Panc1 (cell line): ENCODE measurements around the gene KDM2B. TPM values are rescaled to one million over a fixed set of nuclear protein-coding genes. Genes with fewer than 3 reads are reported as not detected.
A peak's percentile ranks its signal among the peaks of the same experiment; 100 is the strongest.

ENCODE experiments used
- ATAC-seq: fragments of 200-7000 bp; cut with Tn5 transposase; 2 replicates; pipeline ENCODE4 v1.9.1; 2020; ENCODE audit warnings: mild to moderate bottlenecking, moderate library complexity
- BruUV-seq: library from RNA; stranded (reverse); fragments of 400-500 nt; replicated peaks from 2 replicates; lab custom pipeline; 2021; lab: Mats Ljungman, UMichigan
- CTCF ChIA-PET: fragments of 300-600 bp; sonication (Branson Sonifier 250); formaldehyde crosslinking; loops from one replicate; lab custom pipeline; 2022; ENCODE audit warnings: antibody characterized with exemption; lab: Charles Lee
- POLR2A ChIA-PET: fragments of 300-600 bp; sonication (Branson Sonifier 250); formaldehyde crosslinking; loops from one replicate; lab custom pipeline; 2022; ENCODE audit warnings: antibody characterized with exemption; lab: Charles Lee
- DNase-seq: peaks from one replicate; pipeline ENCODE4 v3.0.0-alpha.2; 2010; ENCODE audit warnings: low read depth, low spot score
- H3K27ac ChIP-seq: 2 replicates; pipeline ENCODE4 v1.5.1; 2011; ENCODE audit warnings: mild to moderate bottlenecking, low read length, inconsistent platforms
- H3K27me3 ChIP-seq: fragments of 200-500 bp; sonication (Bioruptor generic); 2 replicates; pipeline ENCODE4 v1.6.0; 2014; ENCODE audit warnings: low read length, inconsistent platforms; ENCODE audit not compliant: control insufficient read depth, insufficient read depth
- H3K36me3 ChIP-seq: fragments of 200-500 bp; sonication (Bioruptor generic); 2 replicates; pipeline ENCODE4 v1.5.1; 2014; ENCODE audit warnings: inconsistent platforms, mild to moderate bottlenecking, low read length, moderate library complexity; ENCODE audit not compliant: control insufficient read depth, insufficient read depth
- H3K4me1 ChIP-seq: 2 replicates; pipeline ENCODE4 v1.5.1; 2011; ENCODE audit warnings: inconsistent platforms, mild to moderate bottlenecking, low read length, moderate library complexity; ENCODE audit not compliant: control insufficient read depth, insufficient read depth
- H3K4me3 ChIP-seq, 2 experiments: 2 replicates each; pipeline ENCODE4 v1.5.1; 2011 to 2012; ENCODE audit warnings: low read depth in 2 of 2, low read length in 2 of 2, mild to moderate bottlenecking in 2 of 2, inconsistent platforms in 1 of 2, moderate library complexity in 1 of 2
- H3K9me3 ChIP-seq: fragments of 200-500 bp; sonication (Bioruptor generic); 2 replicates; pipeline ENCODE4 v1.5.1; 2014; ENCODE audit warnings: low read depth, mild to moderate bottlenecking, inconsistent platforms, low read length, moderate library complexity; ENCODE audit not compliant: control insufficient read depth, insufficient read depth
- CTCF ChIP-seq: fragments of 450-650 bp; IDR thresholded peaks from 2 replicates; pipeline ENCODE4 v1.5.1; 2017; ENCODE audit warnings: mild to moderate bottlenecking
- POLR2AphosphoS5 ChIP-seq: IDR thresholded peaks from 2 replicates; pipeline ENCODE4 v1.6.1; 2012; ENCODE audit warnings: mild to moderate bottlenecking, low read depth, low read length, moderate library complexity
- REST ChIP-seq, 2 experiments: IDR thresholded peaks; 2 replicates each; pipeline ENCODE4 v1.6.1; 2011 to 2012; ENCODE audit warnings: low read depth in 2 of 2, control low read depth in 1 of 2, low read length in 1 of 2, mild to moderate bottlenecking in 1 of 2, moderate library complexity in 1 of 2; ENCODE audit not compliant: insufficient read depth in 1 of 2
- SIN3A ChIP-seq: IDR thresholded peaks from 2 replicates; pipeline ENCODE4 v1.6.1; 2012; ENCODE audit warnings: low read depth, mild to moderate bottlenecking, low read length, moderate library complexity, borderline replicate concordance; ENCODE audit not compliant: insufficient read depth
- TCF7L2 ChIP-seq: IDR thresholded peaks from 2 replicates; pipeline ENCODE4 v1.6.1; 2011; ENCODE audit warnings: mild to moderate bottlenecking, low read depth, low read length, inconsistent platforms
- in situ Hi-C: cut with HindIII; loops from 2 replicates; pipeline ENCODE4 v1.10.0; 2016; ENCODE audit warnings: low sequenced_read_pairs, low pct_unique_long_range_greater_than_20kb
- intact Hi-C: fragments of 100-400 bp; cut with micrococcal nuclease; formaldehyde crosslinking; loops from one replicate; pipeline ENCODE4 v1.10.0; 2022; ENCODE audit not compliant: unreplicated experiment
- total RNA-seq: library from RNA; stranded (reverse); gene quantifications from one replicate; pipeline ENCODE4 v1.2.1, GENCODE V29; 2021; ENCODE audit not compliant: unreplicated experiment

KDM2B gene
- total RNA-seq, 1 experiment from 2014 or later, result 27.5 TPM

- POLR2A ChIA-PET, result no interaction called here
- TSS peak; percentile 91 for BruUV-seq
- Histone ChIP-seq H3K9me3 (no peaks in the 10 kb centered on the region), H3K36me3 (no peaks in the 10 kb centered on the region), H3K27ac (no peak overlapping the region), H3K4me1 (peaks cover 18% of the 10 kb centered on the region), H3K27me3 (no peaks in the 10 kb centered on the region), H3K4me3 (no peak overlapping the region; a peak in 1 of 4 replicates)
- in situ Hi-C loops, result no loop called here
- ATAC-seq (no peak), DNase-seq (no peak)
- no peak for TF ChIP-seq CTCF
- CTCF ChIA-PET, result no interaction called here
- intact Hi-C loops, result no loop called here
Measured at GRCh38 chr12:121582583-121583333, 1.9 kb upstream of the KDM2B start.

- no peaks in the 10 kb centered on the region for H3K36me3 ChIP-seq
- no peaks in the 10 kb centered on the region for H3K27me3 ChIP-seq
- TF ChIP-seq POLR2AphosphoS5, result no peak
- no peak for TF ChIP-seq CTCF
- no peak for TF ChIP-seq REST (IDR thresholded peaks at IDR 0.05; ENCODE audit: insufficient read depth in 1 of 2, low read depth in 2 of 2, low read length in 1 of 2)
- no peak for TF ChIP-seq SIN3A
- TF ChIP-seq TCF7L2, result no peak
- in situ Hi-C loops, result no loop called here
- ChIA-PET POLR2A (interaction anchor here (0.6 kb wide), 1 partner anchor 23 kb away, joined by 5 read pairs; no protein-coding TSS in a partner anchor), CTCF (no interaction called here)
- H3K27ac ChIP-seq, result peak overlapping the region; percentile 89
- DNase-seq, result no peak
- intact Hi-C loops, result no loop called here
- no TSS peak for BruUV-seq
- ATAC-seq, result peak; percentile 4; the same call in 1 of the 2 replicates
- H3K9me3 ChIP-seq, result no peaks in the 10 kb centered on the region
- H3K4me3 ChIP-seq, result peak overlapping the region; percentile 59 to 92
- H3K4me1 ChIP-seq, result peaks cover 26% of the 10 kb centered on the region
Measured at GRCh38 chr12:121581686-121582429, 1.0 kb upstream of the KDM2B start.
